NCI-H1436 treated with DMSO at 0.1 percent for 48 hours (cell line): ENCODE data around the gene LARGE2.
A peak's percentile ranks its signal among the peaks of the same experiment; 100 is the strongest.
"Not testable (repeated sequence)": the region's sequence is repeated elsewhere in the genome, so short reads cannot be mapped to it uniquely, and the experiment has no call there.

Experiments used
- DNase-seq: peaks from one replicate; lab custom pipeline; 2025; lab: John Stamatoyannopoulos, UW

Gene LARGE2

DNA sequence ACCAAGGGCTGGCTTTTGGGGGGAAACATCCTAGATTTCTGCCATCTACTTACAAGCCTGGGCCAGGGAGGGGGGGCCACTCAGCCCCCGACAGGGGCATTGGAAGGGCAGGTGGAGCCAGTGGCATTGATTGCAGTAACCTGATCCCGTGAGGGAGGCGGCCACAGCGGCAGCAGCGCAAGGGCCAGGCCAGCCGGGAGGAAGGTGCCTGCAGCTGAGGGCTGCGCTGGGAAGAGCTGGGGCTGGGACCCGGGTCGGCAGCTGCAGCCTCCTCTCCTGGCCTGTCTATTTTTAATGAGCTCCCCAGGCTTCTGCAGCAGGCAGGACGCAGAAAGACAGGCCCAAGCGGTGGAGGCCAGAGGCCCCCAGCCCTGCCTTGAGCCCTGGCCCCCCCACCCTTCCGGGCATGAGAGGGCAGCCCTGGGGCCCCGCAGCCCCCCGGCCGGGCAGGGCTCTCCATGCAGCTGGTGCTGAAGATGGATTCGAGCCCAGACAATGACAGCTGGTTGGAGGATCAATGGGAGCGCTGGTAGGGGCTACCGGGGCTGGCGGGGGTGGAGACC lies 26.0 kb upstream of the LARGE2 start:
- DNase-seq = peak; percentile 13

DNA sequence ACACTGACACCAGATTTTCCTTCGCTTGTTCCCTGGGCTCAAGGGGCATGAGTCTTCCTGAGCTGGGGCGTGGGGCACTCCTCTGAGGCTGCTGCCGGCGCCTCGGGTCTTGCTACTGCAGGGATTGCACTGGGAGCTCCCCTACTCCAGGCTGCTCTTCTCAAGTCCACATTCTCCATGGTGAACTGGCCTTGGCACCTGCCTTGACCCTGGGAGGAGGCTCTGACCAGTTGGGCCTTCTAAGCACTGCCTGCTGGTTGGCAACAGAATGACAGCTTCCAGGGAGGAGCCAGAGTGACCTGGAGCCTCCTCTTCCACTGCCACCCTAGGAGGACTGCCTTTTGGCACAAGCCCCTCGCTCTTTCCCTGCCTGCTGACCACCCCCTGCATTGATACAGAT lies 24.9 kb upstream of the LARGE2 start:
- DNase-seq = no peak

DNA sequence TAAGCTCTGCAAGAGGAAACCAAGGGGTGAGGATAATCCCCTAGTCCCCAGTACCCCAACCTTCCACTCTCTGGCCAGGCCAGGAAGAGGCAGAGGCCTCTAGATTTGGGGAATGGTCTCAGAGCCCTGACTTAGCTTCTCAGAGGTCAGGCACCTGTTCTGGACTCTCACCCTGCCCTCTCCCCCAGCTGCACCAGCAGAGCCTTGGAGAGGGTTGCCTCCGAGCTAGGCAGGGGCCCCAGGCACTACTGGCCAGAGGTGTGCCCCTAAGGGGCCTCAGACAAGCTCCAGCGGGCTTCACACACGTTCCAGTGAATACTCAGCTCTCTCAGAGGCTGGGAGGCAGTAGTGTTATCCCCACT lies 23.4 kb upstream of the LARGE2 start:
- no peak for DNase-seq

- DNase-seq = peak; percentile 55
Measured at GRCh38 chr11:45899448-45900174, 22.8 kb upstream of the LARGE2 start.

- DNase-seq = not testable (repeated sequence)
Measured at GRCh38 chr11:45900175-45900800, 22.2 kb upstream of the LARGE2 start.

- no peak for DNase-seq
Measured at GRCh38 chr11:45900916-45901617, 21.4 kb upstream of the LARGE2 start.

DNA sequence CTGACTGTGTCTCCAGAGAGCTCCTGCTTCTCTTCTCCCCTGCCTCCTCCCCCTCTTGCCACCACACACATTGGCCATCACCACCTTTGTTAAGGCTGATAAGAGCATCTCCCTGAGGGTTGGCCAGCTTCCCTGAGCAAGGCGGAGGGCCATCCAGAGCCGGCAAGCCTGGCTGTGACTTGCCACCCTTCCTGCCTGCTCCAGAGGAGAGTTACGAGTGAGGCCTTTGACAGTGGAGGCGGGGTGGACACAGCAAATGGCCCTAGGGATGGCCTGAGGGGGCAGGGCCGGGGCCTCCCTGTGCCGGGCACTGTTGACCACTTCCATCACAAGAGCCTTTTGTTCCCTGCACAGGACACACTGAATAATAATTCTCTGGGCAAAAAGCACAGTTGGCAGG lies 20.8 kb upstream of the LARGE2 start:
- DNase-seq = no peak

GRCh38 chr11:45902452-45903380 lies 19.7 kb upstream of the LARGE2 start:
- no peak for DNase-seq

DNA sequence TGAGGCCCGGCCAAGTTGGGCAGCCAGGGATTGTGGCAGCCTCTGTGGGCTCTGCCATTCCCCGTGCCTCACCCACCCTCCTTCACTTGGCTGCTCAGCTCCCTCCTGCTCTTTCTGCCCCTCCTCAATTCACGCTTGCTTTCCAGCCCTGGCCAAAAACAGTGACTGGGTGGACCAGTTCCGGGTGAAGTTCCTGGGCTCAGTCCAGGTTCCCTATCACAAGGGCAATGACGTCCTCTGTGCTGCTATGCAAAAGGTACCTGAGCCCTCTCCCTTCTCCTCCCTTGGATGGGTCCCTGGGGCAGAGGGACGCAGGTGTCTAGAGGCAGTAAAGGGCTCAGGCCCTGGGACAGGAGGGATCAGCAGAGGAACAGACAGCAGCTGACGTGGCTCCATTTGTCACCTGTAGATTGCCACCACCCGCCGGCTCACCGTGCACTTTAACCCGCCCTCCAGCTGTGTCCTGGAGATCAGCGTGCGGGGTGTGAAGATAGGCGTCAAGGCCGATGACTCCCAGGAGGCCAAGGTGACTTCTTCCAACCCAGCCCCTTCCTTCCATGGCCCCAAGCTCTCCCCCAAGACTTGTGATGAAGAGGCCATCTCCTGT lies 18.0 kb upstream of the LARGE2 start:
- DNase-seq = no peak

- DNase-seq = no peak
Measured at GRCh38 chr11:45905095-45905494, 17.4 kb upstream of the LARGE2 start.

GRCh38 chr11:45905576-45905975 lies 16.9 kb upstream of the LARGE2 start:
- not testable (repeated sequence) for DNase-seq

GRCh38 chr11:45906096-45906682 lies 16.3 kb upstream of the LARGE2 start:
- no peak for DNase-seq

DNA sequence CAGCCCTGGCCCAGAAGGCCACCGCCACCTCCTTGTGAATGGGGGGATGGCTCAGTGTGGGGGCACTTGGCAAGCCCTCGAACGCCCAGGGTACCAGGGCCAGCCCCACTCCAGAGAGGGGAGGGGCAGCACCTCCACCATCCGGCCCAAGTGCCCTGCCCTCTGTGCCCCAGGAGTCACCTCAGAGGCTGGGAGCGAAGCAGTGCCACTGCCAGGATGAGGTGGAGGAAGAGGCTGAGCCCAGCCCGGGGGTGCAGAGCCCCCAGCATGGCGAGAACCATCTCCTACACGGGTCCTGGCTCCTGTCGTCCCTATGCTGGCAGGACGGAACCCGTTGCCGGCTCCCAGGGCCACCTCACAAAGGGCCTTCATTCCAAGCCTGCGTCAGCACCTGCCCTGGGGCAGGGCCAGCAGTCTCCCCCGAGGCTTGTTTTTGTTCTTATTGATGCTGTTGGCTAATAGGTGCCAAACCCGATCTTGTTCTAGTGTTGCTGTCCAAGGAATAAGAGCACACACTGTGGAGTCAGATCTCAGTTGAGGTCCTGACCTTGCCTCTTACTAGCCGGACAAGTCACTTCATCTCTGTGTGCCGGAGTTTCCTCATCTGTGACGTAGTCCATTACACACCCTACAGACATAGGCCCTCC lies 15.4 kb upstream of the LARGE2 start, which contains the start of gene FREY1:
Gene FREY1, minus strand, starts transcription at position 307 of the 647 bp plus-strand sequence. Its CDS starts 26 bp downstream, at position 281.
- DNase-seq = no peak

GRCh38 chr11:45907911-45908370 lies 14.5 kb upstream of the LARGE2 start:
- DNase-seq = no peak

DNA sequence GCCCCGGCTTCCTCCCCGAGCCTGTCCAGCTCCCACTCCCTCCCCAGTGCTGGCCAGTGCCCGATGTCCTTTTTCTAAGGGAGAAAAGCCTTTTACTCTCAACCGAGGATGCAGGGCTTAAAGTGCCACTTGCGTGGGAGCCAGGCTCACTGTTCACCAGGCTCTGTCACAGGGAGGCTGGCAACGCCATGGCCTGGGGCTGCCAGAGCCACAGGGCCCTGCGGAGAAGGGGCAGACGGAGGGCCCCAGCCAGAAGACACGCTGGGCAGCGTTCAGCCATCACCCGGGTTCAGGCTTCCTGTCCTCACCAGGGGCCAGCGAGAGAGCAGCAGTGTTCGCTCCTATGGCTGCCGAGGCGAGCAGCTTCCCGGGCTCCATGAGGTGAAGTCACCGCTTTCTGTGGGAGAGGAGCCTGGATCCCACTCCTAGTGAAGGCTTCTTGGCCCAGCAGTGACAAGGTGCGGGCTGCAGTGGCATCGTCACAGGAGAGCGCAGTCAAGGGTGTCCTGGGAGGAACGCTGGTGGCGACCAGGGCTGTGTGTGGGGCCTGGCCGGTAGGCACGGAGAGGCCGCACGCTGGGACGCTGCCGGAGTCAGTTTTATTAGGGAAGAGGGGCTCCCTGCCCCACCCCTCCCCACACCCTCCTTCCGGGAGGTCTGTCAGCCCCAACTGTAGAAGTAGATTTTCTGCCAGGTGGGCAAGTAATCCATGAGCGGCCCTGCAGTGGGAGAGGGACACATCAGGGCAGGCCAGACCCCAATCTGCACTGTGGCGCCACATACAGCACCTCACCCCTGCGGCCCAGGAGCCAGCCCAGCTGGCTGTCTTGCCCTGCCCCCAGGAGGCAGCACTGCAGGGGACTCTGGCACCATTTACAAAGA lies 12.6 kb upstream of the LARGE2 start:
- DNase-seq = no peak

DNA sequence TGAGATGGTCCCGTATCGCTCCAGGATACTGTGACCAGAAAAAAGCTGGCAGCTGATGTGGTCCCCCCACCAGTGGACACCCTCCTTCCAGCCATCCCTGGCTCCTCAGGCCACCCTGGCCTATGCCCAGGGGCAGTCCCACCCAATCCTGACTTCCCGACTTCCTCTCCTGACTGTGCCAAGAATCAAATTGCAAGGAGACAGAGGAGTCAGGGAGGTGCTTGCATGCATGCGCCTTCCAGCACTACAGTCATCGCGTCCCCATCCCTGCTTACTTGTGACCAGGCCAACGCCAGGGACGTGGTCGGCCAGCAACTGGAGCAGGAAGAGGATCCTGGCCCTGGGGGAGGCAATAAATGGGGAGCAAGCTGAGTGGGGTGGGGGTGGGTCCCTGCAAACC lies 11.8 kb upstream of the LARGE2 start:
- DNase-seq = no peak

DNA sequence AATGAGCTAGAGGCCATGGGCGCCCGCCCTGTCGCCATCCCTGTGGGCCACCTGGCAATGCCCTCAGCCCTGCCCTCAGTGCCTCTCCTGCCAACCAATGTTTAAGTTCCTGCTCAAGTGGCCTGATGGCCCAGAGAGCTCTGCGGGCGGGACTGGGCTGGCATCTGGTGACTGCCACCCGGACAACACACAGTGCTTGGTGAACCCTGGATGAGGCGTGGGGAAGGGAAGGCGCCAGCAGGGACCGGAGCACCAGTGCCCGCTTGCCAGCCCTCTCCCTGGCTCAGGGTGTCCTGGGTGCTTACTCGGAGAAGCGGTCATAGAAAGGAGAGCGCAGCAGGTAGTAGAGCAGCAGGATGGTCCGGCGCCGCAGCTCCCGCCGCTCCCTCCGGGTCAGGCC lies 8.9 kb upstream of the LARGE2 start:
- DNase-seq = no peak

DNA sequence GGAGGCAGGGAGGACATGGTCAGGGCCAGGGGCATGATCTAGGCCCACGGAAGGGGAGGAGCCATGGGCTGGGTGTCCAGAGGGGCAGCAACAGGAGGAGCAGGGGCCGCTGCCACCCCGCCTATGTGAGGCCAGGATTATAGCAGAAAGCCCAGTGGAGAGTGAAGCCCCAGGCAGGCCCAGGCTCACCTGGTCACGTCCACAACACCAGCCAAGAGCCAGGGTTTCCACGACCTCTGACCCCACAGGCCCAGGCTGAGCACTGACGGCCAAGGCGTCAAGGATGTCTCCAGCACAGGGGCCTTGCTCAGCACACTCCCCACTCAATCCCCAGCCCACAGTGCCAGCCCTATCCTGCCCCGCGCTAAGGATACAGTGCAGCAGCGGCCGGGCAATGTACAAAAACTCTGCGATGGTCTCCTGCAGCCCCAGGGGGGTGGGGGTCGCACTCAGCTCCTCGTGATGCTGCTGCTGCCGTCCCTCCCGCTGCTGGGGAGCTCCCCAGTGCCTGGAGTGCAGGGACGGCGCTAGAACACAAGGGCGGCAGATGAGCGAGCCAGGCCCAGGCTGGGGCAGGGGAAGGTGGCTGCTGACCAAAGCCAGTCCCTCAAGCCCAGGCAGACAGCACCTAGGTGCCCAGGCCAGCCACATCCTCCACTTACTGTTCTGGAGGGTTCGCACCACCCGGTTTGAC lies 8.4 kb upstream of the LARGE2 start:
- DNase-seq = no peak

- no peak for DNase-seq
Measured at GRCh38 chr11:45915446-45915845, 7.0 kb upstream of the LARGE2 start.
